Smooth muscle cell (in vitro differentiated cells): ENCODE data around the gene OPA3. TPM values are rescaled to one million over a fixed set of nuclear protein-coding genes. Genes with fewer than 3 reads are reported as not detected.

Experiments
- DNase-seq: peaks from one replicate; lab custom pipeline; 2025; ENCODE audit not compliant: unreplicated experiment; lab: John Stamatoyannopoulos, UW
- H2AFZ ChIP-seq: fragments of 200-600 bp; sonication (generic); 2 replicates; pipeline ENCODE4 v1.6.0; 2016; ENCODE audit warnings: antibody characterized with exemption, low read depth, mild to moderate bottlenecking
- H3F3A ChIP-seq: fragments of 200-600 bp; sonication (generic); 2 replicates; pipeline ENCODE4 v1.6.0; 2017; ENCODE audit warnings: antibody characterized with exemption, low read depth
- H3K27ac ChIP-seq: fragments of 200-600 bp; sonication (generic); 2 replicates; pipeline ENCODE4 v1.5.1; 2016; ENCODE audit warnings: low read depth, mild to moderate bottlenecking
- H3K27me3 ChIP-seq: fragments of 200-600 bp; sonication (generic); 2 replicates; pipeline ENCODE4 v1.6.1; 2016; ENCODE audit warnings: low read depth, mild to moderate bottlenecking
- H3K36me3 ChIP-seq: fragments of 200-600 bp; sonication (generic); 2 replicates; pipeline ENCODE4 v1.5.1; 2016; ENCODE audit warnings: low read depth
- H3K4me1 ChIP-seq: fragments of 200-600 bp; sonication (generic); 2 replicates; pipeline ENCODE4 v1.5.1; 2016; ENCODE audit warnings: low read depth
- H3K4me2 ChIP-seq: fragments of 200-600 bp; sonication (generic); 2 replicates; pipeline ENCODE4 v1.6.0; 2016; ENCODE audit warnings: mild to moderate bottlenecking
- H3K4me3 ChIP-seq: fragments of 200-600 bp; sonication (generic); 2 replicates; pipeline ENCODE4 v1.5.1; 2016; ENCODE audit warnings: mild to moderate bottlenecking
- H3K79me2 ChIP-seq: fragments of 200-600 bp; sonication (generic); 2 replicates; pipeline ENCODE4 v1.6.0; 2016; ENCODE audit warnings: low read depth, mild to moderate bottlenecking
- H3K9ac ChIP-seq: fragments of 200-600 bp; sonication (generic); 2 replicates; pipeline ENCODE4 v1.6.0; 2016; ENCODE audit warnings: low read depth
- H3K9me3 ChIP-seq: fragments of 200-600 bp; sonication (generic); replicated peaks from 2 replicates; pipeline ENCODE4 v1.5.1; 2016; ENCODE audit warnings: low read depth
- H4K20me1 ChIP-seq: fragments of 200-600 bp; sonication (generic); 2 replicates; pipeline ENCODE4 v1.6.0; 2016; ENCODE audit warnings: low read depth
- CTCF ChIP-seq: fragments of 200-600 bp; sonication (generic); IDR thresholded peaks from 2 replicates; pipeline ENCODE4 v1.5.1; 2017; ENCODE audit warnings: borderline replicate concordance, mild to moderate bottlenecking, antibody characterized with exemption; ENCODE audit not compliant: insufficient read depth, poor library complexity, severe bottlenecking
- WGBS: methylation state at CpG from one replicate; pipeline ENCODE4 v1.1.7; 2016; ENCODE audit warnings: low lambda C conversion rate; 5-methylcytosine and 5-hydroxymethylcytosine counted together
- polyA plus RNA-seq: library from polyadenylated mRNA; unstranded; fragments of >200 nt; fragmentation: Nextera tagmentation; extraction: Ambion mirVana; gene quantifications from 2 replicates; pipeline ENCODE4 v1.2.1, GENCODE V29; 2016
- total RNA-seq: library from RNA; depleted of rRNA; stranded (reverse); fragments of >200 nt; gene quantifications from 2 replicates; pipeline ENCODE4 v1.2.3, GENCODE V29; 2014

Gene OPA3
- total and polyA plus RNA-seq, 2 experiments from 2014 or later = 8.8 to 10.3 TPM

GRCh38 chr19:45477713-45478453 is 106.7 kb downstream of the OPA3 start:
- TF ChIP-seq CTCF = no peak
- H3K4me1 ChIP-seq = no peaks in the 10 kb centered on the region
- H3F3A ChIP-seq = peaks cover 4% of the 10 kb centered on the region
- H4K20me1 ChIP-seq = peaks cover 3% of the 10 kb centered on the region
- H3K79me2 ChIP-seq = no peaks in the 10 kb centered on the region
- peak overlapping the region; percentile 97 for H3K9ac ChIP-seq
- H3K4me3 ChIP-seq = peak overlapping the region; percentile 54
- H3K36me3 ChIP-seq = no peaks in the 10 kb centered on the region
- H3K27me3 ChIP-seq = no peaks in the 10 kb centered on the region
- no peak overlapping the region for H2AFZ ChIP-seq
- no peaks in the 10 kb centered on the region for H3K9me3 ChIP-seq
- peak overlapping the region; percentile 77 for H3K4me2 ChIP-seq
- H3K27ac ChIP-seq = peak overlapping the region; percentile 96
- WGBS = 23% methylated on average over 12 of the region's 12 CpGs
- DNase-seq = peak; percentile 38

Other genes with a start within 250 kb of the OPA3 start
- 2.6 and 6.3 TPM in 2 replicates for gene KLC3, start 244.1 kb downstream of the OPA3 start, total RNA-seq
- 4.8 and 11.2 TPM in 2 replicates for gene KLC3, start 244.1 kb downstream of the OPA3 start, polyA plus RNA-seq
- 12.8 and 13.4 TPM in 2 replicates for gene ERCC2, start 214.2 kb downstream of the OPA3 start, total RNA-seq
- gene ERCC2, start 214.2 kb downstream of the OPA3 start, polyA plus RNA-seq = 5.7 and 14.6 TPM in 2 replicates
- 26.3 and 66.4 TPM in 2 replicates for gene PPP1R13L, start 179.7 kb downstream of the OPA3 start, total RNA-seq
- 28.1 and 77.1 TPM in 2 replicates for gene PPP1R13L, start 179.7 kb downstream of the OPA3 start, polyA plus RNA-seq
- gene POLR1G, start 178.2 kb downstream of the OPA3 start, total RNA-seq = 1.4 and 1.6 TPM in 2 replicates
- 2.7 and 3.9 TPM in 2 replicates for gene POLR1G, start 178.2 kb downstream of the OPA3 start, polyA plus RNA-seq
- gene ERCC1, start 160.9 kb downstream of the OPA3 start, total RNA-seq = 60.8 and 72.6 TPM in 2 replicates
- gene ERCC1, start 160.9 kb downstream of the OPA3 start, polyA plus RNA-seq = 81.5 and 90.4 TPM in 2 replicates
- 171 and 186 TPM in 2 replicates for gene FOSB, start 116.8 kb downstream of the OPA3 start, total RNA-seq
- gene FOSB, start 116.8 kb downstream of the OPA3 start, polyA plus RNA-seq = 178 and 299 TPM in 2 replicates
- 6.3 and 20.5 TPM in 2 replicates for gene RTN2, start 87.8 kb downstream of the OPA3 start, total RNA-seq
- 24.4 and 28.0 TPM in 2 replicates for gene RTN2, start 87.8 kb downstream of the OPA3 start, polyA plus RNA-seq
- gene PPM1N, start 86.4 kb downstream of the OPA3 start, total RNA-seq = 0.58 TPM in 1 of 2 replicates, not detected in the other
- 0.16 and 1.3 TPM in 2 replicates for gene PPM1N, start 86.4 kb downstream of the OPA3 start, polyA plus RNA-seq
- gene VASP, start 77.3 kb downstream of the OPA3 start, total RNA-seq = 75.8 and 83.8 TPM in 2 replicates
- gene VASP, start 77.3 kb downstream of the OPA3 start, polyA plus RNA-seq = 73.6 and 107 TPM in 2 replicates
- not detected in 2 replicates for gene GPR4, start 17.4 kb upstream of the OPA3 start, total RNA-seq
- gene GPR4, start 17.4 kb upstream of the OPA3 start, polyA plus RNA-seq = 0.31 TPM in 1 of 2 replicates, not detected in the other
- 7.7 and 15.6 TPM in 2 replicates for gene EML2, start 54.6 kb upstream of the OPA3 start, total RNA-seq
- gene EML2, start 54.6 kb upstream of the OPA3 start, polyA plus RNA-seq = 19.0 and 20.8 TPM in 2 replicates
- gene GIPR, start 83.4 kb upstream of the OPA3 start, total RNA-seq = 0.99 and 1.8 TPM in 2 replicates
- 2.4 and 3.4 TPM in 2 replicates for gene GIPR, start 83.4 kb upstream of the OPA3 start, polyA plus RNA-seq
- gene SNRPD2, start 107.2 kb upstream of the OPA3 start, total RNA-seq = 234 and 284 TPM in 2 replicates
- 637 and 690 TPM in 2 replicates for gene SNRPD2, start 107.2 kb upstream of the OPA3 start, polyA plus RNA-seq
- 12.2 and 12.9 TPM in 2 replicates for gene QPCTL, start 107.9 kb upstream of the OPA3 start, total RNA-seq
- 10.0 and 13.3 TPM in 2 replicates for gene QPCTL, start 107.9 kb upstream of the OPA3 start, polyA plus RNA-seq
- gene FBXO46, start 146.1 kb upstream of the OPA3 start, total RNA-seq = 5.6 and 7.2 TPM in 2 replicates
- 7.9 and 13.1 TPM in 2 replicates for gene FBXO46, start 146.1 kb upstream of the OPA3 start, polyA plus RNA-seq
- not detected in 2 replicates for gene MEIOSIN, start 148.6 kb upstream of the OPA3 start, total RNA-seq
- 0.12 TPM in 1 of 2 replicates, not detected in the other for gene MEIOSIN, start 148.6 kb upstream of the OPA3 start, polyA plus RNA-seq
- gene SIX5, start 184.4 kb upstream of the OPA3 start, total RNA-seq = 10.2 and 15.3 TPM in 2 replicates
- gene SIX5, start 184.4 kb upstream of the OPA3 start, polyA plus RNA-seq = 16.0 and 19.7 TPM in 2 replicates
- 19.2 and 23.6 TPM in 2 replicates for gene DMPK, start 197.7 kb upstream of the OPA3 start, total RNA-seq
- gene DMPK, start 197.7 kb upstream of the OPA3 start, polyA plus RNA-seq = 32.7 and 47.7 TPM in 2 replicates
- 14.9 and 16.1 TPM in 2 replicates for gene DMWD, start 208.0 kb upstream of the OPA3 start, total RNA-seq
- 57.6 and 96.4 TPM in 2 replicates for gene DMWD, start 208.0 kb upstream of the OPA3 start, polyA plus RNA-seq
- gene RSPH6A, start 230.5 kb upstream of the OPA3 start, total RNA-seq = 0.22 TPM in 1 of 2 replicates, not detected in the other
- gene RSPH6A, start 230.5 kb upstream of the OPA3 start, polyA plus RNA-seq = 0.15 TPM in 1 of 2 replicates, not detected in the other